Fibroblast of the conjunctiva (primary cell): ENCODE results near the gene CYP19A1.

Experiments used
- DNase-seq: peaks from one replicate; pipeline ENCODE4 v3.0.0-alpha.2; 2010; ENCODE audit warnings: low read depth

Gene CYP19A1

DNA sequence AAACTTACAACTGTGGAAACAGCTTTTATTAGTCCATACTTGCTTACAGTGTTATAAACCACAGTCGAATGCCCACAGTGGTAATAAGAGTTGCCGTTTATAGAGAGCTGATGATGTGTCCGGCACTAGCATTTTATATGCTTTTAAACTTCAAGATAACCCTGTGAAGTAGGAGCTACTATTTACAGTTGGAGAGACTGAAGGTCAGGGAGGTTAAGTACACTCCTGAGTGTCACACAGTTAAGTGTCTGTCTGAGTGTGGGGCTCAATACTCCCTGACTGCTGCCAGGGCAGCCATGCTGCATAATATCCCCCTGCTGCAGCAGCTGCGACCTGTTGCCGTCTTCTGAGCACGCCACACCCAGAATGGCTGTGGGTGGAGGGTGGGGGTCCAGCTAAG is 153.8 kb downstream of the CYP19A1 start:
- no peak for DNase-seq

- DNase-seq, result no peak
Measured at GRCh38 chr15:51183076-51183475, 155.3 kb downstream of the CYP19A1 start.

DNA sequence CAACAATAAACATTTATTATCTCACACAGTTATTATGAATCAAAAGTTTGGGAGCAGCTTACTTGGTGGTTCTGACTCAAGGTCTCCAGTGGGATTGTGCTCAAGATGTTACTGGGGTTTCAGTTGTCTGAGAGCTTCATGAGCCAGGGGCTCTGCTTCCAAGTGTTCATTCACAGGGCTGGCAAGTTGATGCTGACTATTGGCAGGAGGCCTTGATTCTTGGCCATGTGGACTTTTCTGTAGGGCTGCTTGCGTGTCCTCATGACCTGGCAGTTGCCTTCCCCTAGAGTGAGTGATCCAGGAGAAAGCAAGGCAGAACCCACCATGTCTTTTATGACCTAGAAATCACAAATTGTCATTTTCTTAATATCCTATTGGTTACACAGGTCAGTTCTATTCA is 156.5 kb downstream of the CYP19A1 start:
- no peak for DNase-seq

GRCh38 chr15:51181221-51181620 is 157.2 kb downstream of the CYP19A1 start:
- no peak for DNase-seq

DNA sequence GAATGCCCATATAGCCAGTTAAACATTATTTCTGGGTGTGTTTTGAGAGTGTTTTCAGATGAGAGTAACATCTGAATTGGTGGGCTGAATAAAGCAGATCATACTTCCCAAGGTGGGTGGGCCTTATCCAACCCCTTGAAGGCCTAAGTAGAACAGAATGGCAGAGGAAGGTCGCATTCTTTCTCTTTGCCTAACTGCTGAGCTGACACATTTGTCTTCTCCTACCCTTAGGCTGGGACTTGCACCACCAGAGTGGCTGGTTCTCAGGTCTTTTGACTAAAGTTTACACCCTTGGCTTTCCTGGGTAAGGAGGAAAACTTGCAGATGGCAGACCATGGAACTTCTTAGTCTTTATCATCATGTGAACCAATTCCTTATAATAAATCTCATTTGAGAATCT is 157.9 kb downstream of the CYP19A1 start:
- no peak for DNase-seq

GRCh38 chr15:51180011-51180410 is 158.4 kb downstream of the CYP19A1 start:
- DNase-seq, result no peak

DNA sequence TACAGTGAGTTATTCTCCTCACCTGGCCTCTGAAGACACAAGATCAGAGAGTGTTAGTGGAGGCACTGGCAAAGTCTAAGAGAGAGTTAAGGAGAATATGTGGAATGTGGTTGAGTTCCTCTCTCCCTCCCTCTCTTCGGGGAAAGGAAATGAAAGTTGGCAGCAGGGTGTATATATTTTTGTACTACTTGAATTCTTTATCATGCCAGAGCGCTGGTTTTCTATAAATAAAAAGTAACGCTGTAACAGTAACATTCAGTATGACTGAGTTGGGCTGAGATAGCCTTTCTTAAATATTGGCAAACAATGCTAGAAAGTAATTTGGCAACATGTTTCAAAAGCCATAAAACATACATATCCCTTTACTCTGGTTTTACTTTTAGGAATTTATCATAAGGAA is 166.2 kb downstream of the CYP19A1 start:
- DNase-seq, result peak; percentile 9

DNA sequence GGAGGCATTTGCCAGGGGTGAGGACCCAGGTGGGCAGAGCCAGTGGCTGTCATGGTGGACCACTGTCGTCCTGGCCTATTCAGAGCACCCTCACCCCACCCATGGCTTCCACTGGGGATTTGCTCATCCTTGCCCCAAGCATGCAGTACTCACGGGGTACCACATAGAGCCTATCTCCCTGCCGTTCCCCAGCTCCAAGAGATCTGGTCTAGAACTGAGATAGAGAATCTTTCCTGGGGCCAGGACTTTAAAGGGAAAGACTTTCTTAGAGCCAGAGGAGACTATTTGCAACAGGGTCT is 166.8 kb downstream of the CYP19A1 start:
- DNase-seq, result no peak

- no peak for DNase-seq
Measured at GRCh38 chr15:51170882-51171633, 167.3 kb downstream of the CYP19A1 start.

GRCh38 chr15:51168700-51169099 is 169.7 kb downstream of the CYP19A1 start:
- DNase-seq, result no peak

- no peak for DNase-seq
Measured at GRCh38 chr15:51163843-51164242, 174.6 kb downstream of the CYP19A1 start.

- peak; percentile 51 for DNase-seq
Measured at GRCh38 chr15:51162865-51163762, 175.3 kb downstream of the CYP19A1 start.

- no peak for DNase-seq
Measured at GRCh38 chr15:51161491-51162220, 176.7 kb downstream of the CYP19A1 start.

GRCh38 chr15:51160484-51160883 is 177.9 kb downstream of the CYP19A1 start:
- no peak for DNase-seq
